UCSD-AML1 (cell line): ENCODE results near the gene MANEAL.
A peak's percentile ranks its signal among the peaks of the same experiment; 100 is the strongest.
"Not testable (repeated sequence)": the region's sequence is repeated elsewhere in the genome, so short reads cannot be mapped to it uniquely, and the experiment has no call there.

Source experiments
- DNase-seq: peaks from one replicate; lab custom pipeline; 2025; ENCODE audit not compliant: unreplicated experiment; lab: John Stamatoyannopoulos, UW

The MANEAL gene, protein sequence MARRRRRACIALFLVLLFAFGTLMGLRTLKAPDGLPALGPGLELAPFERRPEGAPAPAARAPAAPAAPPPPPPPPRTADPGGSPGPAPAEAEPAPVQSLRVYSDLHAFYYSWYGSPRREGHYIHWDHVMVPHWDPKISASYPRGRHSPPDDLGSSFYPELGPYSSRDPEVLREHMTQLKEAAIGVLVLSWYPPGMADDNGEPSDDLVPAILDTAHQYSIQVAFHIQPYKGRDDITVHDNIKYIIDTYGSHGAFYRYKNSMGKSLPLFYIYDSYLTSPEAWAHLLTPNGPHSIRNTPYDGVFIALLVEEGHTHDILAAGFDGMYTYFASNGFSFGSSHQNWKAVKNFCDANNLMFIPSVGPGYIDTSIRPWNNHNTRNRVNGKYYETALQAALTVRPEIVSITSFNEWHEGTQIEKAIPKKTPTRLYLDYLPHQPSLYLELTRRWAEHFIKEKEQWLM

DNA sequence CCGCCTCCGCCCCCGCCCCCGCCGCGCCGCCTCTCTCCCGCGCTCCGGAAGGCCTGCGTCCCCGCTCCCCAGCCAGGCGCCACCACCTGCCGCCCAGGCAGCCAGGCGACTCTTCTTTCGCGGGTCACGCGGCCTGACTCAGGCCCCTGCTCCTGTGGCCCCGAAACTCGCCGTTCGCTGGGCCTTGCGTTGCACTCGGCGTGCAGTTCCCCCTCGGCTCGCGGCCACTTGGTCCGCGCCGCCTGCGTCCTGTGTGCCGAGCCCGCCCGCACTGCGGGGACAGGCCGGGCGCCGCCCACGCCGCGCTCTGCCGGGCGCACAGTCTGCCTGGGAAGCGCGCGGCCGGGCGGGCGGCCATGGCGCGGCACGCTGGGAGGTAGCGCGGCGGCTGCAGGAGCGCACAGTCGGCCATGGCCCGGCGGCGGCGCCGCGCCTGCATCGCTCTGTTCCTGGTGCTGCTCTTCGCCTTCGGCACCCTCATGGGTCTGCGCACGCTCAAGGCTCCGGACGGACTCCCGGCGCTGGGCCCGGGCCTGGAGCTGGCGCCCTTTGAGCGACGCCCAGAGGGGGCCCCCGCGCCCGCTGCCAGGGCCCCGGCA lies at the start of gene MANEAL:
MANEAL (plus strand) TSS at position 75 of the 599 bp plus-strand sequence; CDS start at position 411, 336 bp downstream.
- peak; percentile 65 for DNase-seq

DNA sequence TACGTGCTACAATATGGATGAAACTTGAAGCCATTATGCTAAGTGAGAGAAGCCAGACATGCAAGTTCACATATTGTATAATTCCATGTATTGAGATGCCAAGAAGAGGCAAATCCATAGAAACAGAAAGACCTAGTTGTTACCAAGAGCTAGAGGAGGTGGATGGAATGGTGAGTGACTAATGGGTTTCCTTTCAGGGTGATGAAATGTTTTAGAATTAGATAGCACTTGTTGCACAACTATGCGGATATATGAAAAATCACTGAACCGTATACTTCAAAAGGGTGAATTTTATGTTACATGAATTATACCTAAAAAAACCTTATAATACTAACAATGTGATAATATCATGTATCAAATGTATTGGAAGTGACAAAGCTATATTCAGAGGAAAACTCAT lies 46.8 kb upstream of the MANEAL start:
- no peak for DNase-seq

DNA sequence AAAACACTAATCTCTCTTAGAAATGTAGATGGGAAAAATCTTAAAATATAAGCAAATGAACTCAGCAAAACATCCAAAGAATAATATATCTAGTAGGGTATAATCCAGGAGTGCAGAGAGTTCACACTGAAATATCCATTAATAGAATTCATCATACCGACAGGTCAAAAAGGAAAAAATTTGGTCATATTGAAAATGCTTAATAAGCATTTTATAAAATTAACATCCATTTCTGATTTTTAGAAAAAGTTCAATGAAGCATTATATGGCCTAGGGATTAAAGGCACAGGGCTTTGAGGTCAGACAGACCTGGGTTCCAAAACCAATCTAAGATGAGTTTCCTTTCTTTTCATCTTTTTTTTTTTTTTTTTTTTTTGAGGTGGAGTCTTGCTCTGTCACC lies 45.1 kb upstream of the MANEAL start:
- no peak for DNase-seq

DNA sequence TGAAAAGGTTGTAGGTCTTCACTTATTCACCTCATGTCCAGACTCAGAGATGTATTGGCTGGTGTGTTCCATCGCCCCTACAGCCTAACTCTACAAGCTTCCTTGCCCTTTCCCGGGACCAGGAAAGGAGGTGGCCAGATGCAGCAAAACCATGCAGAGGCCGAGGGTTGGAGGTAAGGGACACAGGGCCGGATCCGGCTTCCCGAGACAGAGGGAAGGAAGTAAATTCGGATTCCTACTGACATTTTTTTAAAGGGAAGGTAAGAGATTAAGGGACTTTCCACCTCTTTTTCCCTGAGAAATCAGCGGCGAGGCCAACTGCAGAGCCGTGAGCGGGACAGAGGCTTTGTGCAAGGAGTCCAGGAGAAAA lies 41.4 kb upstream of the MANEAL start:
- DNase-seq = no peak

DNA sequence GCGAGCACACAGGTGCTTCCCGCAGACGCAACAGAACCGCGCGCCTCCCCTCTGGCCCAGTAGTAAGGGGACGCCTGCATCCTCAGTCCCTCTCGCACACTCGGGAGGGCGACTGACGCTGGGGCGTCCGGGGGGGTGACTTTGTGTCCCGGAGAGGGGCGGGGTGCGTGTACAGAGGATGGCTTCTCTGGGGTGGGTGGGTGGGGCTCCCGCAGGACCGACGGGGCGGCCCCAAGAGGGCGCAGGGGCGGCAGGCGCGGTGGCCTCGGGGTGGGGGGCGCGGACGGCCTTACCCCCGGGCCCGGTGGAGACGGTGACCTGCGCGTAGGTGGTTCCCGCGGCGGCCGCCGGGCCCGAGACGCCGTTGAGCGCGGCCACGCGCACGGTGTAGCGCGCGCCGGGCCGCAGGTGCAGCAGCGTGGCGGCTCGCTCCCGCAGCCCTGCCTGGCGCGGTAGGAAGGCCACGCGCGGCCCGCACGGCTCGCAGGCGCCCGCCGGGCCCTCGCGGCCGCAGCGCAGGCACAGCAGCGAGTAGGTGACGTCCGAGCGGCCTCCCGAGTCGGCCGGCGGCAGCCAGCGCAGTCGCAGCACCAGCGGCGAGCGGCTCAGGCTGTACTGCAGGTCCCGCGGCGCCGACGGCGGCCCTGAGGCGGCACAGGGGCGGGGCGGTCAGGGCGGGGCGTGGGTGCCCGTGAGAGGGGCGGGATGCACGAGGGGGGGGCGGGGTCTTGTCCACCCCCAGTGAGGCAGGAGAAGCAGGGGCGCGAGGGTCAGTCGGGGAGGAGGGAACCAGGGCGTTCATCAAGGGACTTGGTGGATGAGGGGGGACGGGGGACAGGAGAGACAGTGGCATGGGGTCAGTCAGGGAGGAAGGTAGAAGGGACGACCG lies 40.8 kb upstream of the MANEAL start:
- DNase-seq = no peak

DNA sequence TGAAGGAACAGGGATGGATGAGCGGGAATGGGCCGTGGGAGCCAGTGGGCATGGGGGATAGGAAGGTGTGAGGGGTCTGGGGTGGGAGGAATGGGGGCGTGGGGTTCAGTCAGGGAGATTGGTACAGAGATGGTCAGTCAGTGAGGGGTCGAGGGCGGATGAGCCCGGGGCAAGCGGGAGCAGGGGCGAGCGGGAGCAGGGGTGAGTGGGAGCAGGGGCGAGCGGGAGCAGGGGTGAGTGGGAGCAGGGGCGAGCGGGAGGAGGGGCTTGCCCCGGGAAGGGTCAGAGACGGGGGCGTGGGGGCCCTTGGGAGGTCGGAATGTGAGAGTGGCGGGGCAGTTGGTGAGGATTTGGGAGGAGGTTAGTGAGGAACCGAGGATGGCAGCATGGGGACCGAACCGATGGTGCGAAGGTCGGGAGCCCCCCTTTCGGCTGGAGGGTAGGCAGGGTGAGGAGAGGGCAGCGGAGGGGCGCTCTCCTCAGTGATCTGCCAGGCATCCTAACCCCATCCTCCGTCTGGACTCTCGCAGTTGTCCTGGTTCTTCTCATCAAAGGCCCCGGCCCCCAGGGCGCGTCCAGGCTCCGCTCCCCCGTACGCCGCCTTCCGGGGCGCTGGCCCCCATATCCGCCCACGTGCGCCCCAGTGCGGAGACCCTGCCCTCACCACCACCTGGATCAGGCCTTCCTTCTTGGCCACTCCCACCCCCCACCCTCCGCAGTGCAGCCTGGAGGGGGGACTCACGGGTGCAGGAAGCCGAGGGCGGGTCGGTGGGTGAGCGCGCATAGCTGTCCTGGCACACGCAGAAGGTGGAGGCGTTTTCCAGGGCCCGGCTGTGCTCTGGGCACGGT lies 40.0 kb upstream of the MANEAL start:
- no peak for DNase-seq

DNA sequence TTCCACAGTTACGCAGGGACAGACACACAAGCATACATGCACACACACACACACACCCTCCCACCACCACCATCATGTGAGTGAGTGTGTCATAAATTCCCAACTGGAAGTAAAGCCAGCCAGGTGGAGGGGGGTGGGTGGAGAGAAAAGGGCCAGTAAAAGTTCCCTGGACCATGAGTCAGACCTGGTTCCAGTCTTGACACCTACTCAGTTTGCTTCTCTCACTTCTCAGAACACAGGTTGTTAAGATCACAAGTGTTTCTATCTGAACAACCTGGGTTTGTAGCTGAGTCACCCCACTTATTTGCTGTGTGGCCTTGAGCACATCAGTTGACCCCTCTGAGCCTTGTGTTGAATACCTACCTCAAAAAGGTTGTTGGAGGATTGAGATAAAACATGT lies 38.4 kb upstream of the MANEAL start:
- no peak for DNase-seq

DNA sequence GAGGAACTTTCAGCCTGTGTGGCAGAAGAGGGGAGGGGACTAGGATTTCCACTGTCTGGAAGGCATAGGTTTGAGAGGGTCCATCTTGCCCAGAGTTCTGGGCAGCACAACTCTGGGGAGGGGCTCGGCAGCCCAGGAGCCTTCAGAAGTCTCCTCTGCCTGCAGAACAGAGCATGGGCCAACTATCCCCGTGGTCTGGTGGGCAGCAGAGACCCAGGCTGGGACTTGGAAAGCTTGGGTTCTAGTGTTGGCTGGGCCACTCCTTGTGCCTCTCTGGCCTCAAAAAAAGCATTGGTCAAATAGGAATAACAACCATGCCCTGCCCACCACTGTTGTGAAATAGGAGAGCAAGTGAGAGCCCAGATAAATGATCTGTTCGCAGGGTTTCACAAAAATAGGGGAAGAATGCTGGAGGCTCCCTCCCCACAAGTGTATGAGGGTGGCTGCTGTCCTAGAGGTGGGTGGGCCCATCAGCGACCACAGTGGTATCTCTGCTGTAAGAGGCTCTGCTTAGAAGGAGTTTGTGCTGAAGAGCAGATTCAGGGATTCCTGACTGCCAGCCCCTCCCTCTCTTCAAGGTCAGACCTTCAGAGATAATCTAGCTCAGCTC lies 37.6 kb upstream of the MANEAL start:
- DNase-seq = no peak

DNA sequence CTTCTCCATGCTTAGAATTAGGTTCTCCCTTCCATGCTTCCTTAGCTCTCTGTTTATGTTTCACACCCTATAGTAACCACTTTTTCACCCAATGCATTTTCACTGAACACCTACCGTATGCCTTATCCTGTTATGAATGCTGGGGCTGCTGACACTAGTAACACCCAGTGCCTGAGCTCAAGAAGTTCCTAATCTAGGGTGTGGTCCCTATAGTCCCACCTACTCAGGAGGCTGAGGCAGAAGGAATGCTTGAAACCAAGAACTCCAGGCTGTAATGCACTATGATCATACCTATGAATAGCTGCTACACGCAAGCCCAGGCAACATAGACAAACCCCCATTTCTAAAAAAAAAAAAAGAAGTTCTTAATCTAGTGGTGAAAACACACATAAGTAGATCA lies 34.2 kb upstream of the MANEAL start:
- DNase-seq = no peak

DNA sequence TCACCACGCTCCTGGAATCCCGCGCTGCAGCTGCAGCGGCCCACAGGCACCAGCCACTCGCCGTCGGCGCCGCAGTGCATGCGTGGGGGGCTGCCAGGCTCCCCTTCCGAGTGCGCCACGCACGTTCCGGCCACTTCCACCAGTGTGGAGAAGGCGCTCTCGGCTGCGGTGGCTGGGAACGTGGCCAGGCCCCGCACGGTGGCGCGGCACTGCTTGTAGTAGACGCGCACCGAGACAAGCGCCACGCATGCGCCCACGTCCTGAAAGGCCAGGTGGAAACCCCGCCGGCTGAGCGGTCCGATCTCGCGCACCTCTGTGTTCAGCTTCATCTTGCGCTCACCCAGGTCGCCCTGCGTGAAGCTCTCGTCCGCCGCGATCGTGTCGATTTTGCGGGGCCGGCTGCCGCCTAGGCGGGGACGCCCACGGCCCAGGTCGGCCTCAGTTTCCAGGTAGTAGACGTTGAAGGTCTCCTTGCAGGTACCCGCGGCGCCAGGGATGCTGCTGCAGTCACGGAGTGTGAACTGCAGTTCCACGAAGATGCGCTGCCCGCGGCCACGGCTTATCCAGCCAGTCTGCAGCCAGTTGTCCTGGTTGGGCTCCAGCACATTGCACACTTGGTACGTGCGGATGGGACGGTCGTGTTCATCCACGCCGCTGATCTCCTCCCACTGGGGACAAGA lies 32.1 kb upstream of the MANEAL start:
- no peak for DNase-seq

DNA sequence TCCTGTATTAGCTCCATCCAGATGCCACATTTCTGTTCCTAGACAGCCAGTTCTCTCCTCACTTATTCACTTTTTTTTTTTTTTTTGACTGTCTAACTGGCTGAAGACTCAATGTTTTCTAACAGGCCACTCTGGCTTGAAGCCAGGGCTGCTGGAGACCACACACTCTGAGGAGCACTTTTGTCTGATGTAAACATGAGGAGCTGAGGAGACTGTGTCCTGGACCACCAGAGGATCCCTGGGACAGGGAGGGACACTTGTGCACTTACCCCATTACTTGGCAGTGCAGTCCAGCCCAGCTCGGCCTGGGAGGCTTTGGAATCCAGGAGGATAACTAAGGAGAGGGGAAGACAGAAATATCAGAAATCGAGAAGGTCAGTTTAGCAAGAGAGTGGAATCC lies 31.1 kb upstream of the MANEAL start:
- DNase-seq = no peak

DNA sequence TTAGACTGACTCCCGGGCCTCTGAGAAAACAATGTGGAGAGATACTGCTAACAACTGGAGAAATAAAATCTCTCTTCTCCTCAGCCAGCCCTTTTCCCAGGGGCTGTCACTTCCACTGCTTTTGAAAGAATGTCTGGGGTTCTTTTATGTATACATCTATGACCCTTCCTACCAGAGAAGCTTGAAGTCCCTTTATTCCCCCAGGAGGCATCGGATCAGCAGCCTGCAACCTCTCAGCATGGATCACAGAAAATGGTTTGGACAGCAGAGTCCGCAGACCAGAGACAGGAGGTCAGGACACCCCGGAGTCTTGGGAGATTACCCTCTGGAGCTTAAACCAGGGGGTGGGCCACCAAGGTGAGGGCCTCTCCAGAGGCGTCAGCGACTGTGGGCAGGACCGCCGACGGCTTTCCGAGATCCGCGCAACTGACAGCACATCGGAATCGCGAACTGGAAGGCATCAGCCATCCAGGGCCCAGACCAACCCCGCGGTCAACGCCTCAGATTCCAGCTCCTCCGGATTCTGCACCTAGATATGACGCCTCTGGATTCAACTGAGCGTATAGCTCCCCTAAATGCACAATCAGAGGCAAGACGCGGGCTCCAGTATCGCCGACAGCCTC lies 29.7 kb upstream of the MANEAL start:
- no peak for DNase-seq

DNA sequence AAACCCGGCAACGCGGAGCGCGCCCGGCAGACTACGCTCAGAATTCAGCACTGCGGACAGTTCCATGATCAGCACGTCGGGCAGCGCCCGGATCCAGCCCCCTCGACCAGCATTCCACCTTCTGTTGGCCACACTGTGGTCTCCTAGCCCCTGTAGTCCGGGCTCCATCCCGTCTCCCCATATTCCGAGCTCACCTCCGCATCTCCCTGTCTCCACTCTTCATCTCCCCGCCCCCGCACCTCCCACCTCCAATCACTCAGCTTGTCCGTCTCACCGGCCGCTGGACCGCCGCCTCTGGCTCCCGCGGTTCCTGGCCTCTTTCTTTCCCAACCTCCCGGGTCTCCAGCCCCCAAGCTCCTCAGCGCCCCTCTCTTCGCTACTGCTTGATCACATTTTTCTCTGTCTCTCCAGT lies 29.2 kb upstream of the MANEAL start:
- peak; percentile 24 for DNase-seq

DNA sequence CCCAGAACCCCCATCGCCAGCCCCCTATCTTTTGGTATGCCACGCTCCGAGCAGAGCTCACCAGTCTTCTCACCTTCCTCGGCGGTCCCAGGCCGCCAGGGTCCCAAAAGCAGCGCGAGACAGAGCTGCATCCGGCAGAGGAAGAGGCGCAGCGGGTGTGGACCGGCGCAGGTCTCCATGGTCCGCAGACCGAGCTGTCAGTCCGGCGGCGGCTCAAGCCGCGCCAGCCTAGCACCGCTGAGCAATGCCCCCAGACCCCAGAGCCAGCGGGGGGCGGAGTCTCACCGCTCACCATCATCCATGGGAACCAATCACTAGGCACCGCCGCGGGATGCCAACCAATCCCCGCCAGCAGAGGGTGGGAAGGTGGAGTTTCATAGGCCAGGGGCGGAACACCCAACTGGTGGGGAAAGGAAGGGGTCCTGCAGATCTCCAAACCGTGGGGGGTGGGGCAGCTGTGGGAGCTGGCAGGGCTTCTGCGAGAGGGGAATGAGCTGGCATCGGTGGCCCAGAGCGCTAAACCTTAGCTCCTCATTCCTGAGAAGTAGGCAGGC lies 28.7 kb upstream of the MANEAL start, which contains the start of gene EPHA10:
EPHA10 (minus strand) TSS at position 233 of the 554 bp plus-strand sequence; CDS start at position 179, 54 bp downstream.
- DNase-seq = no peak

DNA sequence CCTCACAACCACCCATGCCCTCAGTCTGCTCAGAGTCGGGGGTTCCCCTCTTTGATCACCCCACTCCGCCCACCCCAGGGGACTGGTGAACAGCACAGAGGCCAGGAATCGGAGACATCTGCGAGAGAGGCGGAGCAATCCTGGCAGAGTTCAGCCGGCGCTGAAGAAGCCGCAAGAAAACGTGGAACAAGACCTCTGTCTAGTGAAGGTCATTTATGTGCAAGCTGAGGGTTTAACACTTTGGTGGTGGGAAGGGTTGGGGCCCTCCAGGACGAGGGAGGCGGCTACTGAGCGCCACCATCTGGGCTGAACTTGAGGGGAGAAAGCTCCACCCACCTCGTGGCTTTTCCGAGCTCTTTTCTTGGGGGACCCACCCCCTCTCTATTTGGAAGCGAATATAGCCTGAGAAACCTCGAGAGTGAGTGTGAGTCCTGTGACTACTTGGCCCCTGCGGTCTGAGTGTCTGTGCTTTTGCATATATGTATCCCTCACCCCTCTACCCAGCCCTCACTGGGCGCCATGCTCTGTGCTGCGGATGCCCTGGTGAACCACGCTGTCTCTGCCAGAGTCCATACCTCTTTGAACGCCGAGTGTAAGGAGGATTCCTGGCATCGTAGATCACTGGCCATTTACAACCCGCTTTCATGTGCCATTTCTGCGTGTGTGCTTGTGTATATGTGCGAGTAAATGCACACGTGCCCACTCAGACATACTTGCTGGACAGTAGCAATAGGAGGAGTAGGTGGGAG lies 27.6 kb upstream of the MANEAL start:
- no peak for DNase-seq

DNA sequence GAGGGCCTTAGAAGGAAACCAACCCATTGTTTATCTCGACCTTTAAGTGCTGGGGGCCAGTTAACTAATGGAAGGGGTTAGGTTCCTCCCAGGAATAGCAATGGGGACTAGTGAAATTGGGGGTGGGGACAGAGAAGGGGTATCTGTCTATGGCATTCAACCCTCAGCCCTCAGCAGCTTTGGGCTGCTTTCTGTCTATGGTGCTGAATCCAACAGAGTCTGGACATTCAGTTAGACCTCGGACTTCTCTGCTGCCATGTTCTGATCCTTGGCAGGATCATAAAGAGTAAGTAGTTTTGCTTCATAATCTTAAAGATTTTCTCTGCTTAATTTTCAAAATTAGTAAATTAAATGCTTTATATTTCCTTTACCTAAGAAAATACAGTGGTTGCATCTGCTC lies 26.2 kb upstream of the MANEAL start:
- DNase-seq = no peak

DNA sequence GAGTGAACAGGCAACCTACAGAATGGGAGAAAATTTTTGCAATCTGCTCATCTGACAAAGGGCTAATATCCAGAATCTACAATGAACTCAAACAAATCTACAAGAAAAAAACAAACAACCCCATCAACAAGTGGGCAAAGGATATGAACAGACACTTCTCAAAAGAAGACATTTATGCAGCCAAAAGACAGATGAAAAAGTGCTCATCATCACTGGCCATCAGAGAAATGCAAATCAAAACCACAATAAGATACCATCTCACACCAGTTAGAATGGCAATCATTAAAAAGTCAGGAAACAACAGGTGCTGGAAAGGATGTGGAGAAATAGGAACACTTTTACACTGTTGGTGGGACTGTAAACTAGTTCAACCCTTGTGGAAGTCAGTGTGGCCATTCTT lies 22.2 kb upstream of the MANEAL start:
- not testable (repeated sequence) for DNase-seq

DNA sequence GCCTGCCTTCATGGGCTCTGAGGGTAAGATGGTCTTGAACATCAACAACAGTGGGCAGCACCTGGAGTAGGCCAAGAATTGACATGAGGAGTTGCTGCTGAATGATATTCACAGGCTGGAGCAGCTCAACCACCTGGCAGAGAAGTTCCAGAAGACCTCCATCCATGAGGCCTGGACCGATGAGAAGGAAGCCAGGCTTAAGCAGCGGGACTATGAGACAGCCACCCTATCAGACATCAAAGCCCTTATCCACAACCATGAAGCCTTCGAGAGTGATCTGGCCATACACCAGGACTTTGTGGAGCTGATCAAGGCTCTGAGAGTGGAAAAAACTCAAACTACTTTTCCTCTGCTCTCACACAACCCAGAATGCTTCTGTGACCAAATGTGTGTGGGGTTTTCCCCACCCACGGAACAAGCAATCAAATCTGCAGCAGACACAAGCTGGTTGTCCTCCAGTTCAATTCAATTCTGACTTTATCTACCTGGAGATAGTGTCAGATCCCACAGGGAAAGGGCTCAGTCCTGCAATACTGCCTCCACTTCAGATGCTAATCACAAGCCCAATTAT lies 16.6 kb upstream of the MANEAL start:
- DNase-seq = no peak
